ENCODE data around the gene IL31.

Gene IL31

GRCh38 chr12:122127839-122128238 is 46.2 kb downstream of the IL31 start:
- DNase-seq: no peak

GRCh38 chr12:122126713-122127597 is 47.1 kb downstream of the IL31 start:
- DNase-seq: no peak

GRCh38 chr12:122126342-122126635 is 47.7 kb downstream of the IL31 start:
- no peak for DNase-seq

DNA sequence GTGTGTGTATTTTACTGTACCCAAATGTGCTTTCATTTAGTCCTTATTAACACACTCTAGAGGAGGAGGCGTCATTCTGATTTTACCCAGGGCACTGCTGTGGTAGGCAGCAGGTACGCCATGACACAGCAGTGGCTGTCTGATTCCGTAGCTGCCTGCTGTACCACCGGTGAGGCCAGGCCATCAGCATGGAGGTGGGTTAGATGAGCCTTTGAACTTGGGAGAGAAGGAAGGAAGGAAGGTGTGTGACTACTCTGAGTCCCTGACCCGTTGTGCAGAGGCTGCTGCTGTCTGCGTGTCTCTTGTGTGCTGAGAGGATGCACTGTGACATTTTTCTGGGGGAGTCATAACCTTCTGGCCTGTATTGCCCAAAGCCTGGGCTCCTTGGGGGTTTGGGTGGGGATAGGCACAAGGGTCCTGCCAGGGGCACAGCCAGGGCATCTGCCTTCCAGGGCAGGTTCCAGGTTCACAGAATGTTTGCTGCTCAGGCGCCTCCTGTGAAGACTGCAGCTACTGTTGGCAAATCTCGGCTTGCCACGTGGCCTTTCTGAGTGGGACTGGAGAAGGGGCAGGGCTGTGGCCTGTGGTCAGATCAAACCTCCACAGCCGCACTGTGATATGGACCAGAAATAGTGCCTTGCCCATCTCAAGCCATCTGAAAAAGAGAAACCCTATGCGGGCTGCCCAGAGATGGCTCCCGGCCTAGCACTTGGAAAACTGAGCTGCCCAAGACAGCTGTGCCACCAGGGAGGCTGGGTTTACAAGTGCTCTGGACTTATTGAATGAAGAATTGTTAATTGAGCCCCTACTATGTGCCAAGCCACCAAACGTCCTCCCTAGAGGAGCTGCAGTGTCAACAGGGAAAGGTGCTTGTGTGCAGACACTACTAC is 48.3 kb downstream of the IL31 start:
- peak in 2 of 4 experiments; percentile 12 to 18 for DNase-seq

DNA sequence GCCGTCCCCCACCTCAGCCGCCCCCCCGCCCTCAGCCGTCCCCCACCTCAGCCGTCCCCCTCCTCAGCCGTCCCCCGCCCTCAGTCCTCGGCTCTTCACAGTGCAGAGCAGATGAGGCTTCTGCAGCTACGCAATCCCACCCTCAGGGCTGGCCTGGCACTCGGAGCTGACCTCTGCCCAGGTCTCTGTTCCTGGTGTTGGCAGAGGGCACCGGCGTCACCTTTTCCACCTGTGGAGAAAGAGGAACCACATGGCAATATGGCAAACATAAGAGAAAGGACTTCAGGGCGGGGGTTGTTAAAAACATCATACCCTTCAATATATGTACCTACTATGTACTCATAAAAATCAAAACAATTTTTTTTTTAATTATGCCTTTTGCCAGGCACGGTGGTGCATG is 49.7 kb downstream of the IL31 start:
- peak in 1 of 4 experiments; percentile 1 for DNase-seq

DNA sequence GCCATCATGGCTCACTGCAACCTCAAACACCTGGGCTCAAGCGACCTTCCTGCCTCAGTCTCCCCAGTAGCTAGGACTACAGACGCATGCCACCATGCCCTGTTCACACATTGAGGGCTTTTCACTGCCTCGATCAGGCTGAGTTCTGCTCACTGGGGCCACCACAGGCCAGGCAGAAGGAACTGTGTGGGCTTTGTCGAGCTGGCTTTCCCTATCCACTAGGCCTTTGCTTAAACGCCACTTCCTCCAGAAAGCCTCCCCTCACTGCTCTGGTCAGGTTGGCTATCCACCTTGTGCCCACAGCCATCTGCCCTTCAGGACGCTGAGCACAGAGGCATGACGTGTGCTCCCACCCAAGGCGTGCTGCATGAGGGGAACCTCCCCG is 50.3 kb downstream of the IL31 start:
- peak in 1 of 4 experiments; percentile 18 for DNase-seq

- DNase-seq: peak; percentile 73 to 88 (median 84)
These were observed 50.8 kb downstream of the IL31 start for GRCh38 chr12:122123051-122123760.

Measured in suppressor macrophage (primary cell).